Keratinocyte (primary cell): Measurements from ENCODE around the gene DLG5. TPM values are rescaled to one million over a fixed set of nuclear protein-coding genes. Genes with fewer than 3 reads are reported as not detected.
A peak's percentile ranks its signal among the peaks of the same experiment; 100 is the strongest.

ENCODE experiments used
- DNase-seq: peaks from one replicate; pipeline ENCODE4 v3.0.0-alpha.2; 2011; ENCODE audit warnings: low read depth, missing footprints, low spot score
- FAIRE-seq: peaks from 2 replicates; lab custom pipeline; 2011; peaks lifted over from hg19 to GRCh38; lab: Jason Lieb, UNC
- H2AFZ ChIP-seq: 2 replicates; pipeline ENCODE4 v1.6.0; 2012; ENCODE audit warnings: low read length, control low read depth, inconsistent platforms; ENCODE audit not compliant: control insufficient read depth
- H3K27ac ChIP-seq: 2 replicates; pipeline ENCODE4 v1.5.1; 2011; ENCODE audit warnings: low read length; ENCODE audit not compliant: control insufficient read depth, insufficient read depth
- H3K27me3 ChIP-seq: 3 replicates; pipeline ENCODE4 v1.6.0; 2011; ENCODE audit warnings: low read length; ENCODE audit not compliant: control insufficient read depth, insufficient read depth; ENCODE audit errors: extremely low read depth
- H3K36me3 ChIP-seq, 2 experiments: 2 replicates in 1 of 2; 3 replicates in 1 of 2; pipeline ENCODE4 v1.5.1; 2011; ENCODE audit warnings: low read length in 2 of 2, mild to moderate bottlenecking in 1 of 2; ENCODE audit not compliant: control insufficient read depth in 2 of 2, insufficient read depth in 2 of 2; ENCODE audit errors: extremely low read depth in 1 of 2
- H3K4me1 ChIP-seq: 3 replicates; pipeline ENCODE4 v1.5.1; 2011; ENCODE audit warnings: low read length; ENCODE audit not compliant: control insufficient read depth, insufficient read depth; ENCODE audit errors: extremely low read depth
- H3K4me2 ChIP-seq: 3 replicates; pipeline ENCODE4 v1.6.0; 2011; ENCODE audit warnings: low read depth, low read length; ENCODE audit not compliant: control insufficient read depth, insufficient read depth; ENCODE audit errors: extremely low read depth
- H3K4me3 ChIP-seq, 3 experiments: fragments of 200-600 bp in 1 of 3; sonication (generic) in 1 of 3; 2 replicates in 2 of 3; 3 replicates in 1 of 3; pipeline ENCODE4 v1.5.1; 2011 to 2016; ENCODE audit warnings: low read length in 3 of 3, mild to moderate bottlenecking in 3 of 3, control low read depth in 2 of 3, inconsistent platforms in 1 of 3, low read depth in 1 of 3, mixed read lengths in 1 of 3, mixed run types in 1 of 3, moderate library complexity in 1 of 3; ENCODE audit not compliant: control insufficient read depth in 2 of 3, insufficient read depth in 2 of 3; ENCODE audit errors: extremely low read depth in 1 of 3
- H3K79me2 ChIP-seq: 2 replicates; pipeline ENCODE4 v1.6.0; 2012; ENCODE audit warnings: low read length; ENCODE audit not compliant: control insufficient read depth, insufficient read depth
- H3K9ac ChIP-seq: 3 replicates; pipeline ENCODE4 v1.6.0; 2011; ENCODE audit warnings: low read length; ENCODE audit not compliant: control insufficient read depth, insufficient read depth; ENCODE audit errors: extremely low read depth
- H3K9me1 ChIP-seq: 3 replicates; pipeline ENCODE4 v1.6.0; 2011; ENCODE audit warnings: low read length; ENCODE audit not compliant: control insufficient read depth, insufficient read depth; ENCODE audit errors: extremely low read depth
- H3K9me3 ChIP-seq: 2 replicates; pipeline ENCODE4 v1.5.1; 2012; ENCODE audit warnings: low read depth, low read length; ENCODE audit not compliant: control insufficient read depth
- H4K20me1 ChIP-seq: 3 replicates; pipeline ENCODE4 v1.6.0; 2011; ENCODE audit warnings: low read length; ENCODE audit not compliant: control insufficient read depth, insufficient read depth; ENCODE audit errors: extremely low read depth
- CTCF ChIP-seq, 3 experiments: IDR thresholded peaks in 1 of 3; conservative IDR thresholded peaks in 1 of 3; optimal IDR thresholded peaks in 1 of 3; 2 replicates in 2 of 3; 3 replicates in 1 of 3; pipeline versions ENCODE3 to v1.5.1; 2011; ENCODE audit warnings: low read length in 3 of 3, mild to moderate bottlenecking in 3 of 3, moderate library complexity in 2 of 3, control low read depth in 1 of 3, inconsistent platforms in 1 of 3; ENCODE audit not compliant: insufficient read depth in 2 of 3; ENCODE audit errors: extremely low read depth in 1 of 3
- EZH2 ChIP-seq: IDR thresholded peaks from one replicate; pipeline ENCODE4 v1.6.1; 2012; ENCODE audit warnings: inconsistent platforms, mild to moderate bottlenecking, low read length, moderate library complexity
- dilution Hi-C: fragments of 300-500 bp; cut with MboI; formaldehyde crosslinking; loops from one replicate; pipeline ENCODE4 v1.7.0; 2020; ENCODE audit warnings: low sequenced_read_pairs; ENCODE audit not compliant: extremely low pct_ligation_motif_present
- polyA plus RNA-seq, 5 experiments: library from polyadenylated mRNA; depleted of rRNA in 3 of 5; stranded (reverse) in 3 of 5; stranded (forward) in 1 of 5; unstranded in 1 of 5; fragments of >200 nt; gene quantifications; 1 replicate in 1 of 5; 2 replicates in 3 of 5; 3 replicates in 1 of 5; pipeline versions ENCODE4 v1.2.1 to v1.2.3, GENCODE V29; 2011 to 2012; ENCODE audit warnings: missing spikeins in 2 of 5, low read depth in 1 of 5, low replicate concordance in 1 of 5

The DLG5 gene
- polyA plus RNA-seq, 1 donor (not counting 4 experiments of a cell fraction or from before 2014, with no cell fraction given) = 17.2 TPM

DNA sequence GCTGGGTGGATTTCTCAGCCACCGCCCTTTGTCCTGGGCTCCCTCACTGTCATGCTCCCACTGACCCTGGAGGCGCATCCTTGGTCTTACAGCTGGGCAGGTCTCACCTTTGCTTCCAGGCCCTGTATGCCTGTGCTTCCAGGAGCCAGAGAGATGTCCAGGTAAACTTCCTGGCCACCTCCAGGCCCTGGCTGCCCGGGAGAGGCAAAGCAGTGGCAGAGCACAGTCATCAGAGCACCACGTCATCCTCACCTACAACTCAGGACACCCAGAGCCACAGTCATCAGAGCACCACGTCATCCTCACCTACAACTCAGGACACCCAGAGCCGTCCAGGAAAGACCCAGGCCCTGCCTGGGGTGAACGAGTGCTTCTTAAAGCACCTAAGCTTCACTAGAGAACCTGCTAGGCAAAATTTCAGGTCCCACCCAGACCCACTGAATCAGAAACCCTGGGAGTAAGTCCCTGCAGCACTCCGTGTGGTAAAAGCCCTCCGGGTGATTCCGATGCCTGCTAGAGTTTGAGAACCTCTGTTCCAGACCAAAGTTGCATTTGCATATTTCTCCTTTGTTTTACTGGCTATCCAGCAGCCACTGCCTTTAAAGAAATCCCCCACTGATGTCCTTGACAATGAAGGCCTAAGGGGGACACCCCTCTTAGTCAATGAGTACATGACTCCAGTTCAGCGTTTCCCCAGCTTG, 62.3 kb downstream of the DLG5 start:
- Histone ChIP-seq H3K36me3 (peaks cover 10 to 25% of the 10 kb centered on the region in 2 experiments), H3K9me3 (no peaks in the 10 kb centered on the region), H3K4me3 (no peak overlapping the region), H2AFZ (no peak overlapping the region), H3K27ac (peak overlapping the region; percentile 5), H3K9me1 (no peaks in the 10 kb centered on the region), H3K27me3 (no peaks in the 10 kb centered on the region), H3K4me2 (no peak overlapping the region), H3K4me1 (peaks cover 57% of the 10 kb centered on the region), H3K79me2 (peaks cover 48% of the 10 kb centered on the region), H3K9ac (peak overlapping the region; percentile 16), H4K20me1 (no peaks in the 10 kb centered on the region)
- dilution Hi-C loops = no loop called here
- peak; percentile 63 for FAIRE-seq
- TF ChIP-seq CTCF (optimal IDR thresholded peaks at IDR 0.05 in 1 of 3, IDR thresholded peaks at IDR 0.05 in 1 of 3, conservative IDR thresholded peaks at IDR 0.05 in 1 of 3; ENCODE audit: extremely low read depth in 1 of 3, insufficient read depth in 2 of 3, low read length in 3 of 3) (no peak), EZH2 (no peak)
- no peak for DNase-seq

DNA sequence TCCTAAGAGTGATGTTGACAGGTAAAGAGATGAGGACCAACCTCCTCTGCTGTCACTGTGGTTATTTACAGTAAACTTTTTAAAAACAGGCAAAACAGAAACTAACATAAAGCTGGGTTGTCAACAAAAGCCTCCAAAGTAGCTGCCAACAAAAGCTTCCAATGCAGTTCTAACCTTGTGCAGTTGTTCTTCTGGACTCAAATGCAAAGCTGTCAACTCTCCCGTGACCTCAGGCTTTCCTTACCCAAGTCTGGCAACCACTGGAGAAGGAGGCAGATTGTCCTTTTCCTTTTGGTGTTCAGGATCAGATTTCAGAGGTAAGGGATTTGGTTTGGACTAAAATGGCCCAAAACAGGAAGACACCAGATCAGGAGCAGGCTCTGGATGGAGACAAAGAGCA, 63.1 kb downstream of the DLG5 start:
- DNase-seq = no peak
- H3K4me3 ChIP-seq = no peak overlapping the region
- no peak for TF ChIP-seq EZH2
- H3K79me2 ChIP-seq = peaks cover 44% of the 10 kb centered on the region
- dilution Hi-C loops = no loop called here
- no peaks in the 10 kb centered on the region for H3K27me3 ChIP-seq
- H3K4me1 ChIP-seq = peaks cover 49% of the 10 kb centered on the region
- no peak for FAIRE-seq
- no peak overlapping the region for H3K4me2 ChIP-seq
- H4K20me1 ChIP-seq = no peaks in the 10 kb centered on the region
- H3K9ac ChIP-seq = no peak overlapping the region
- peaks cover 6 to 25% of the 10 kb centered on the region in 2 experiments for H3K36me3 ChIP-seq
- H3K9me3 ChIP-seq = no peaks in the 10 kb centered on the region
- H3K27ac ChIP-seq = peak overlapping the region; percentile 5
- H2AFZ ChIP-seq = no peak overlapping the region
- no peaks in the 10 kb centered on the region for H3K9me1 ChIP-seq
